Uterus (tissue), 4 donors: Measurements from ENCODE around the gene CARS1. TPM values are rescaled to one million over a fixed set of nuclear protein-coding genes. Genes with fewer than 3 reads are reported as not detected.

Source experiments
- DNase-seq, 2 donors: peaks; one replicate each; pipeline ENCODE4 v3.0.0-alpha.2; 2019 to 2020
- H3K27ac ChIP-seq, 2 donors: fragments of 200-600 bp; sonication (generic); 1 replicate in 1 of 2; 2 replicates in 1 of 2; pipeline ENCODE4 v1.5.1; 2016 to 2018
- H3K27me3 ChIP-seq, 2 donors: fragments of 200-600 bp; sonication (generic); one replicate each; pipeline ENCODE4 v1.5.1; 2018 to 2019; ENCODE audit warnings: control low read depth in 1 of 2
- H3K36me3 ChIP-seq, 2 donors: fragments of 200-600 bp; sonication (generic); one replicate each; pipeline ENCODE4 v1.5.1; 2019; ENCODE audit warnings: control low read depth in 1 of 2
- H3K4me1 ChIP-seq, 2 donors: fragments of 200-600 bp; sonication (generic); one replicate each; pipeline ENCODE4 v1.5.1; 2018 to 2019; ENCODE audit warnings: control low read depth in 1 of 2
- H3K4me3 ChIP-seq, 2 donors: fragments of 200-600 bp; sonication (generic); 1 replicate in 1 of 2; 2 replicates in 1 of 2; pipeline ENCODE4 v1.5.1; 2018 to 2019; ENCODE audit warnings: mild to moderate bottlenecking in 1 of 2
- H3K9me3 ChIP-seq, 2 donors: fragments of 200-600 bp; sonication (generic); one replicate each; pipeline ENCODE4 v1.5.1; 2019; ENCODE audit warnings: control low read depth in 1 of 2
- CTCF ChIP-seq, 4 experiments: fragments of 200-600 bp in 2 of 4; fragments of 450-650 bp in 2 of 4; sonication (generic) in 2 of 4; IDR thresholded peaks; one replicate each; pipeline ENCODE4 v1.5.1; 2016 to 2019; ENCODE audit warnings: antibody characterized with exemption in 4 of 4, mild to moderate bottlenecking in 2 of 4, moderate library complexity in 1 of 4
- POLR2A ChIP-seq, 2 donors: fragments of 450-650 bp; IDR thresholded peaks; one replicate each; pipeline ENCODE4 v1.6.1; 2016; ENCODE audit warnings: antibody characterized with exemption in 2 of 2, mild to moderate bottlenecking in 1 of 2, moderate library complexity in 1 of 2
- intact Hi-C: fragments of 100-400 bp; cut with DNase I; formaldehyde crosslinking; loops from one replicate; pipeline ENCODE4 v1.15.1; 2023; ENCODE audit warnings: low total_unique reads
- total RNA-seq, 4 donors: library from RNA; depleted of rRNA in 3 of 4; stranded (reverse); fragments of >200 nt in 3 of 4; gene quantifications; one replicate each; pipeline versions ENCODE4 v1.1.0 to v1.2.4, GENCODE V29; 2014 to 2023
- donor health status: DM: yes; HTN: yes; CAD: no.

CARS1 gene
- total RNA-seq, 4 donors from 2014 or later, result 13.2 to 39.5 (median 27.4) TPM

GRCh38 chr11:3009481-3009880 is 47.7 kb downstream of the CARS1 start:
- no peak for TF ChIP-seq CTCF (IDR thresholded peaks at IDR 0.05)
- no peaks in the 10 kb centered on the region for H3K9me3 ChIP-seq
- H3K27me3 ChIP-seq, result no peaks in the 10 kb centered on the region
- no peaks in the 10 kb centered on the region for H3K36me3 ChIP-seq
- no peak for DNase-seq
- no peak overlapping the region for H3K4me3 ChIP-seq
- intact Hi-C loops, result no loop called here
- H3K4me1 ChIP-seq, result no peaks in the 10 kb centered on the region
- H3K27ac ChIP-seq, result no peak overlapping the region

- Histone ChIP-seq H3K4me1 (no peaks in the 10 kb centered on the region), H3K4me3 (no peak overlapping the region), H3K9me3 (no peaks in the 10 kb centered on the region), H3K36me3 (no peaks in the 10 kb centered on the region), H3K27ac (no peak overlapping the region), H3K27me3 (no peaks in the 10 kb centered on the region)
- DNase-seq, result no peak
- TF ChIP-seq POLR2A (IDR thresholded peaks at IDR 0.05) (no peak), CTCF (IDR thresholded peaks at IDR 0.05) (no peak)
- intact Hi-C loops, result no loop called here
Observed at GRCh38 chr11:3008746-3009336, 48.4 kb downstream of the CARS1 start.

GRCh38 chr11:3007404-3008010 is 49.7 kb downstream of the CARS1 start:
- Histone ChIP-seq H3K4me1 (no peaks in the 10 kb centered on the region), H3K27ac (no peak overlapping the region), H3K36me3 (no peaks in the 10 kb centered on the region), H3K27me3 (no peaks in the 10 kb centered on the region), H3K9me3 (no peaks in the 10 kb centered on the region), H3K4me3 (no peak overlapping the region)
- no peak for DNase-seq
- TF ChIP-seq CTCF (IDR thresholded peaks at IDR 0.05) (no peak), POLR2A (IDR thresholded peaks at IDR 0.05) (no peak)
- intact Hi-C loops, result no loop called here

DNA sequence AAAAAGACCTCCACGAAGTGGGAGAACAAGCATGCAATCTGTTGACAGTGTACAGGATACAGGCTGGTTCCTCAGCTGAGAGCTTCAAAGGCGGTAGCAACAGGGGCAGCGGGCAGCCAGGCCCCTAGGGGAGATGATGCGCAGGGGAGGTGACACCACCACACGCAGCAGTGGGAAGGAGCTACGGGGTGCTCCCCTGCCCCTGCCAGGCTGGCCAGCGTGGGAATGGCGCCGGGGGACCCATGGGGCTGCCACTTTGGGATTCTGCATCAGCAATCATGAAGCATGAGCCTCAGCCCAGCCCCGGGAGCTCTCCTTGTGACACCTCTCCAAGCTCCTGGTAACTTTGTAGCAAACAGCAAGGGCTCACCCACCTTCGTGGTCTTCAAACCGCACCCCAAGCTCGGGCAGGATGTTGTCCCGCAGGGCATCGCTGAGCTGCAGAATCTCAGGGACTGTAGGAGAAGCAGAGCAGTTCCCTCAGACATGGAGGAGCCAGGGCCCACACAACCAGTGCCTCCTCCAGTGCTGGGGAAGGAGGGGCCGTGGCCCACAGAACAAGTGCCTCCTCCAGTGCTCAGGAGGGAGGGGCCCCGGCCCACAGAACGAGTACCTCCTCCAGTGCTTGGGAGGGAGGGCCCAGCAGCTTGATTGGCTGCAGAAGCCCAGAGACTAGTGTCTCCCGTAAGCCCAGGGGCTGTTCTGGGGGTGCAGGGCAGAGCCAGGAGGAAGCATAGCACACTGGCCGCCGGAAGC is 50.5 kb downstream of the CARS1 start:
- TF ChIP-seq POLR2A (IDR thresholded peaks at IDR 0.05) (no peak), CTCF (IDR thresholded peaks at IDR 0.05) (no peak)
- DNase-seq, result no peak
- no peaks in the 10 kb centered on the region for H3K27me3 ChIP-seq
- intact Hi-C loops, result no loop called here
- H3K4me1 ChIP-seq, result no peaks in the 10 kb centered on the region
- H3K9me3 ChIP-seq, result no peaks in the 10 kb centered on the region
- H3K36me3 ChIP-seq, result no peaks in the 10 kb centered on the region
- no peak overlapping the region for H3K27ac ChIP-seq
- no peak overlapping the region for H3K4me3 ChIP-seq

GRCh38 chr11:3004481-3004880 is 52.7 kb downstream of the CARS1 start:
- no peak overlapping the region for H3K4me3 ChIP-seq
- TF ChIP-seq CTCF (IDR thresholded peaks at IDR 0.05), result no peak
- TF ChIP-seq POLR2A (IDR thresholded peaks at IDR 0.05), result no peak
- no peaks in the 10 kb centered on the region for H3K36me3 ChIP-seq
- intact Hi-C loops, result no loop called here
- no peaks in the 10 kb centered on the region for H3K27me3 ChIP-seq
- no peaks in the 10 kb centered on the region for H3K4me1 ChIP-seq
- no peaks in the 10 kb centered on the region for H3K9me3 ChIP-seq
- no peak overlapping the region for H3K27ac ChIP-seq
- no peak for DNase-seq
